Endothelial cell of umbilical vein (primary cell): ENCODE measurements around the gene REPS2.

Experiments used
- EZH2 ChIP-seq: IDR thresholded peaks from 2 replicates; pipeline ENCODE4 v1.6.1; 2012; ENCODE audit warnings: borderline replicate concordance, low read depth, mild to moderate bottlenecking, moderate library complexity, low read length, inconsistent platforms; ENCODE audit not compliant: severe bottlenecking
- JUN ChIP-seq: IDR thresholded peaks from 2 replicates; pipeline ENCODE4 v1.6.1; 2011; ENCODE audit warnings: borderline replicate concordance, low read depth; ENCODE audit not compliant: insufficient read length, insufficient read depth
- POLR2A ChIP-seq: IDR thresholded peaks from 2 replicates; pipeline ENCODE4 v1.6.1; 2012; ENCODE audit warnings: low read depth, mild to moderate bottlenecking, control low read depth, low read length
- POLR2AphosphoS5 ChIP-seq: IDR thresholded peaks from 2 replicates; pipeline ENCODE4 v1.6.1; 2012; ENCODE audit warnings: low read depth, mild to moderate bottlenecking, control low read depth, low read length, moderate library complexity; ENCODE audit not compliant: insufficient read depth
- TF ChIP-seq, protein P1 (sequence below), 2 donors: IDR thresholded peaks; 1 replicate in 1 of 2; 2 replicates in 1 of 2; pipeline ENCODE4 v1.5.1; 2011; ENCODE audit warnings: low read length in 2 of 2, mild to moderate bottlenecking in 2 of 2, moderate library complexity in 2 of 2, control low read depth in 1 of 2, inconsistent platforms in 1 of 2, low read depth in 1 of 2; ENCODE audit not compliant: insufficient read depth in 1 of 2; ENCODE audit errors: extremely low read depth in 1 of 2
- TF ChIP-seq, protein P2 (sequence below): IDR thresholded peaks from 2 replicates; pipeline ENCODE4 v1.6.1; 2011; ENCODE audit not compliant: insufficient read depth, insufficient read length

DNA sequence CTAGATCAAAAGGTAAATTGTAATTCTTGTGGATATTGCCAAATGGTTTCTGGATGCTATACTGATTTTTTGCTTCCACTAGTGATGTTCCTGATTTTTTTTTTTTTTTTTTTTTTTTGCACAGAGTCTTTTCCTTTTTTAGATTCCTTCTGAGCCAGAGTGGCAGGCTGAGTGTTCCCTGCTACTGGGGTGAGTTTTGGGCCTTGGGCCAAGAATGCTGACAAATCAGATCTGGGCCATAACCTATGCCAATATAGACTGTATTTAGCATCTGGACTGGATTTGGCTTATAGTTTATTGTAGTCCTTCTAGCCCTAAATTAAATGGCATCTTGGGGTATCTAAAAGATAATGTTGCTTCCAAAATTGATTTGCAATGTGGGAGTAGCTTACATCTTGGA lies 52.8 kb downstream of the REPS2 start:
- TF ChIP-seq, protein P1, sequence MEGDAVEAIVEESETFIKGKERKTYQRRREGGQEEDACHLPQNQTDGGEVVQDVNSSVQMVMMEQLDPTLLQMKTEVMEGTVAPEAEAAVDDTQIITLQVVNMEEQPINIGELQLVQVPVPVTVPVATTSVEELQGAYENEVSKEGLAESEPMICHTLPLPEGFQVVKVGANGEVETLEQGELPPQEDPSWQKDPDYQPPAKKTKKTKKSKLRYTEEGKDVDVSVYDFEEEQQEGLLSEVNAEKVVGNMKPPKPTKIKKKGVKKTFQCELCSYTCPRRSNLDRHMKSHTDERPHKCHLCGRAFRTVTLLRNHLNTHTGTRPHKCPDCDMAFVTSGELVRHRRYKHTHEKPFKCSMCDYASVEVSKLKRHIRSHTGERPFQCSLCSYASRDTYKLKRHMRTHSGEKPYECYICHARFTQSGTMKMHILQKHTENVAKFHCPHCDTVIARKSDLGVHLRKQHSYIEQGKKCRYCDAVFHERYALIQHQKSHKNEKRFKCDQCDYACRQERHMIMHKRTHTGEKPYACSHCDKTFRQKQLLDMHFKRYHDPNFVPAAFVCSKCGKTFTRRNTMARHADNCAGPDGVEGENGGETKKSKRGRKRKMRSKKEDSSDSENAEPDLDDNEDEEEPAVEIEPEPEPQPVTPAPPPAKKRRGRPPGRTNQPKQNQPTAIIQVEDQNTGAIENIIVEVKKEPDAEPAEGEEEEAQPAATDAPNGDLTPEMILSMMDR (IDR thresholded peaks at IDR 0.05; ENCODE audit: extremely low read depth in 1 of 2, insufficient read depth in 1 of 2, low read depth in 1 of 2, low read length in 2 of 2) = no peak
- TF ChIP-seq POLR2AphosphoS5 (no peak), JUN (no peak), POLR2A (no peak), EZH2 (no peak)
- TF ChIP-seq, protein P2, sequence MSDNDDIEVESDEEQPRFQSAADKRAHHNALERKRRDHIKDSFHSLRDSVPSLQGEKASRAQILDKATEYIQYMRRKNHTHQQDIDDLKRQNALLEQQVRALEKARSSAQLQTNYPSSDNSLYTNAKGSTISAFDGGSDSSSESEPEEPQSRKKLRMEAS = no peak
